Testis (tissue), 3 donors: Measurements from ENCODE around the gene SACS. TPM values are rescaled to one million over a fixed set of nuclear protein-coding genes. Genes with fewer than 3 reads are reported as not detected.

Experiments used
- DNase-seq: peaks from one replicate; pipeline ENCODE4 v3.0.0-alpha.2; 2019
- H3K27ac ChIP-seq, 2 donors: fragments of 200-600 bp; sonication (generic); one replicate each; pipeline ENCODE4 v1.5.1; 2019
- H3K27me3 ChIP-seq: fragments of 200-600 bp; sonication (generic); one replicate; pipeline ENCODE4 v1.5.1; 2019
- H3K36me3 ChIP-seq: fragments of 200-600 bp; sonication (generic); one replicate; pipeline ENCODE4 v1.5.1; 2017; ENCODE audit warnings: low read depth; ENCODE audit errors: missing control alignments
- H3K4me1 ChIP-seq: fragments of 200-600 bp; sonication (generic); one replicate; pipeline ENCODE4 v1.5.1; 2019
- H3K4me3 ChIP-seq, 2 donors: fragments of 200-600 bp; sonication (generic); one replicate each; pipeline ENCODE4 v1.5.1; 2017 to 2019
- H3K9me3 ChIP-seq: fragments of 200-600 bp; sonication (generic); one replicate; pipeline ENCODE4 v1.5.1; 2017
- CTCF ChIP-seq, 3 experiments: fragments of 450-650 bp in 2 of 3; fragments of 200-600 bp in 1 of 3; sonication (generic) in 1 of 3; IDR thresholded peaks; one replicate each; pipeline ENCODE4 v1.5.1; 2016 to 2019; ENCODE audit warnings: antibody characterized with exemption in 3 of 3, mild to moderate bottlenecking in 2 of 3, moderate library complexity in 1 of 3
- POLR2A ChIP-seq: fragments of 450-650 bp; IDR thresholded peaks from one replicate; pipeline ENCODE4 v1.6.1; 2017; ENCODE audit warnings: antibody characterized with exemption, mild to moderate bottlenecking, moderate library complexity
- WGBS, 2 donors: methylation state at CpG; one replicate each; pipeline ENCODE4 v1.1.5; 2018; 5-methylcytosine and 5-hydroxymethylcytosine counted together
- intact Hi-C: fragments of 100-400 bp; cut with DNase I; formaldehyde crosslinking; loops from one replicate; pipeline ENCODE4 v1.15.1; 2023; ENCODE audit warnings: low total_unique reads
- polyA plus RNA-seq: library from polyadenylated mRNA; stranded (reverse); fragments of 350-450 nt; fragmentation: Illumina TruSeq; extraction: RNeasy Lipid Tissue Mini Kit (QIAGEN cat#74804); gene quantifications from one replicate; pipeline ENCODE4 v1.2.3, GENCODE V29; 2014; ENCODE audit warnings: low read depth, low replicate concordance; ENCODE audit not compliant: insufficient read depth
- total RNA-seq, 2 donors: library from RNA; depleted of rRNA; stranded (reverse); fragments of >200 nt; gene quantifications; one replicate each; pipeline ENCODE4 v1.2.3, GENCODE V29; 2016

The SACS gene
- total and polyA plus RNA-seq, 3 donors from 2014 or later: 8.0 to 48.3 (median 38.2) TPM

- intact Hi-C loops: no loop called here
- Histone ChIP-seq H3K27me3 (no peaks in the 10 kb centered on the region), H3K4me3 (no peak overlapping the region), H3K4me1 (no peaks in the 10 kb centered on the region), H3K36me3 (no peaks in the 10 kb centered on the region), H3K27ac (no peak overlapping the region), H3K9me3 (no peaks in the 10 kb centered on the region)
- DNase-seq: no peak
- TF ChIP-seq POLR2A (no peak), CTCF (IDR thresholded peaks at IDR 0.05) (no peak)
- WGBS, 2 donors: 61 to 72% methylated on average over 3 of the region's 3 CpGs
Observed at GRCh38 chr13:23392313-23392712, 41.2 kb downstream of the SACS start.

DNA sequence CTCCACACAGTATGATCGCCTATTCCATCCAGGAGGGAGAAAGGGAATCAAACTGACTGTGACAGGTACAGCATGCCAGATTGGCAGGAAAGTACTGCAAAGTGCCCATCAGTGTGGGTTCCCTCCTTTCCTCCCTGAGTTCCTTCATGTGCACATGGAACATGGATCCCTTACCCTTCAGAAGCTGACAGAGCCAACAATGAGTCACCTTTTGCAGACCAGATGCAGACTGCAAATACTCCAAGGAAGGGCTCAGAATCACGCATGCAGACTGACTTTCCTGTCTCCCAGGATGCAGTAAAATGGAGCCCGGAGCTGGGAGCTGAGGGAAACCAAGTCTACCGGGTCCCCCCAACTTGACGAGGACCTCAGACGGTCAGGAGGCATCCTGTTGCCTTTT lies 41.8 kb downstream of the SACS start:
- intact Hi-C loops: no loop called here
- no peaks in the 10 kb centered on the region for H3K9me3 ChIP-seq
- no peaks in the 10 kb centered on the region for H3K4me1 ChIP-seq
- DNase-seq: no peak
- no peaks in the 10 kb centered on the region for H3K27me3 ChIP-seq
- no peak overlapping the region for H3K4me3 ChIP-seq
- no peak for TF ChIP-seq CTCF (IDR thresholded peaks at IDR 0.05)
- no peak for TF ChIP-seq POLR2A
- WGBS, 2 donors: 84 to 88% methylated on average over 6 of the region's 6 CpGs
- no peak overlapping the region for H3K27ac ChIP-seq
- H3K36me3 ChIP-seq: no peaks in the 10 kb centered on the region

GRCh38 chr13:23386533-23386932 lies 47.0 kb downstream of the SACS start:
- no peaks in the 10 kb centered on the region for H3K9me3 ChIP-seq
- WGBS, 2 donors: 78 to 83% methylated on average over 2 of the region's 2 CpGs
- no peaks in the 10 kb centered on the region for H3K36me3 ChIP-seq
- no peak overlapping the region for H3K4me3 ChIP-seq
- peaks cover 6% of the 10 kb centered on the region for H3K4me1 ChIP-seq
- TF ChIP-seq CTCF (IDR thresholded peaks at IDR 0.05) (no peak), POLR2A (no peak)
- DNase-seq: no peak
- intact Hi-C loops: no loop called here
- H3K27ac ChIP-seq: no peak overlapping the region
- H3K27me3 ChIP-seq: no peaks in the 10 kb centered on the region

DNA sequence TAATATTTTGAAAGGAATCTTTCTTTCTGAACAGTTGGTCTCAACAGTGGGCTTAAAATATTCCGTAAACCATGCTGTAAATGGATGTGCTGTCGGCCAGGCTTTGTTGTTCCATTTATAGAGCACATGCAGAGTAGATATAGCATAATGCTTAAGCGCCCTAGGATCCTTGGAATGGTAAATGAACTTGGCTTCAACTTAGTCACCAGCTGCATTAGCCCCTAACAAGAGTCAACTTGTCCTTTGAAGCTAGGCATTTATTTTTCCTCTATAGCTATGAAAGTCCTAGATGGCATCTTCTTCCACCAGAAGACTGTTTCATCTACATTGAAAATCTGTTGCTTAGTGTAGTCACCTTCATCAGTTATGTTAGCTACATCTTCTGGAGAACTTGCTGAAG lies 47.6 kb downstream of the SACS start:
- Histone ChIP-seq H3K4me1 (peaks cover 6% of the 10 kb centered on the region), H3K4me3 (no peak overlapping the region), H3K27ac (no peak overlapping the region), H3K36me3 (no peaks in the 10 kb centered on the region), H3K27me3 (no peaks in the 10 kb centered on the region), H3K9me3 (no peaks in the 10 kb centered on the region)
- TF ChIP-seq CTCF (IDR thresholded peaks at IDR 0.05) (no peak), POLR2A (no peak)
- 94 to 98% methylated on average over 3 of the region's 3 CpGs for WGBS, 2 donors
- no peak for DNase-seq
- intact Hi-C loops: no loop called here

DNA sequence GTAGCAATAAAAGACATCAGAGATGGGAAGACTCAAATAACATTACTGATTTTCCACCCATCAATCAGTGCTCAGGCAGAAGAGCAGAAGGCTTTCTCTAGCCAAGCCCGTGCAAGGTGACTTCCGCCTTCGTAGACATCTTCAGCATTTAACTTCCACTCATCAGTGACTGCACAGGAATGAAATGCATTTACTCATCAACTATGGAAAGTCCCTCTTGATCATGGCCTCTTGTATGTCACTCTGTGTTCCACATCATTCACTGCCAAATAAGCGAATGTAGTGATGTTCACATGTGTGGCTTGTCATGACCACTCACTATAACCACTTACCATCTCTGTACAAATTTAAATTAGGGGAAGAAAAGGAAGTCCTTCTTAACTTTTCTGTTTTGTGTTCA lies 49.4 kb downstream of the SACS start:
- Histone ChIP-seq H3K9me3 (no peaks in the 10 kb centered on the region), H3K36me3 (no peaks in the 10 kb centered on the region), H3K27me3 (no peaks in the 10 kb centered on the region), H3K4me3 (no peak overlapping the region), H3K27ac (no peak overlapping the region), H3K4me1 (peaks cover 6% of the 10 kb centered on the region)
- TF ChIP-seq POLR2A (no peak), CTCF (IDR thresholded peaks at IDR 0.05) (no peak)
- no peak for DNase-seq
- 88 to 94% methylated on average over 4 of the region's 4 CpGs for WGBS, 2 donors
- intact Hi-C loops: no loop called here
